C4-2B (cell line): ENCODE results near the gene SHISA9.
"Not testable (repeated sequence)": the region's sequence is repeated elsewhere in the genome, so short reads cannot be mapped to it uniquely, and the experiment has no call there.

Experiments used
- H3K27ac ChIP-seq: fragments of 450-650 bp; 2 replicates; pipeline ENCODE4 v1.5.1; 2017
- CTCF ChIP-seq: fragments of 450-650 bp; conservative IDR thresholded peaks from 2 replicates; pipeline ENCODE4 v1.5.1; 2017; ENCODE audit warnings: mild to moderate bottlenecking
- ZFX ChIP-seq: fragments of 450-650 bp; IDR thresholded peaks from 2 replicates; pipeline ENCODE4 v1.6.1; 2017

The SHISA9 gene

GRCh38 chr16:12901597-12902461 is at the start of gene SHISA9:
SHISA9 (plus strand) TSS chr16:12901598.
- no peak within 1 kb of the TSS for H3K27ac ChIP-seq

GRCh38 chr16:12853972-12854371 is 47.4 kb upstream of the SHISA9 start:
- H3K27ac ChIP-seq: no peak overlapping the region
- TF ChIP-seq ZFX (no peak), CTCF (no peak)

More at GRCh38 chr16:12901597-12902461, at the start of gene SHISA9:
- TF ChIP-seq ZFX (no peak), CTCF (no peak)

GRCh38 chr16:12857435-12857834 is 44.0 kb upstream of the SHISA9 start:
- H3K27ac ChIP-seq: not testable (repeated sequence)

- no peak overlapping the region for H3K27ac ChIP-seq
- TF ChIP-seq ZFX (no peak), CTCF (no peak)
These were observed 39.1 kb upstream of the SHISA9 start for GRCh38 chr16:12862327-12862726.

- H3K27ac ChIP-seq: no peak overlapping the region
- TF ChIP-seq ZFX: no peak
These were observed 38.5 kb upstream of the SHISA9 start for GRCh38 chr16:12862941-12863340.

- H3K27ac ChIP-seq: no peak overlapping the region
- TF ChIP-seq CTCF (no peak), ZFX (no peak)
These were observed 34.3 kb upstream of the SHISA9 start for GRCh38 chr16:12866981-12867551.

- TF ChIP-seq CTCF (no peak), ZFX (no peak)
- H3K27ac ChIP-seq: no peak overlapping the region
These were observed 33.2 kb upstream of the SHISA9 start for GRCh38 chr16:12868169-12868568.

GRCh38 chr16:12868788-12869187 is 32.6 kb upstream of the SHISA9 start:
- no peak for TF ChIP-seq CTCF
- TF ChIP-seq ZFX: no peak
- H3K27ac ChIP-seq: no peak overlapping the region
